ENCODE data around the gene VASH2. TPM values are rescaled to one million over a fixed set of nuclear protein-coding genes. Genes with fewer than 3 reads are reported as not detected.

VASH2 gene
- total RNA-seq, 1 donor from 2014 or later = 0.07 TPM

DNA sequence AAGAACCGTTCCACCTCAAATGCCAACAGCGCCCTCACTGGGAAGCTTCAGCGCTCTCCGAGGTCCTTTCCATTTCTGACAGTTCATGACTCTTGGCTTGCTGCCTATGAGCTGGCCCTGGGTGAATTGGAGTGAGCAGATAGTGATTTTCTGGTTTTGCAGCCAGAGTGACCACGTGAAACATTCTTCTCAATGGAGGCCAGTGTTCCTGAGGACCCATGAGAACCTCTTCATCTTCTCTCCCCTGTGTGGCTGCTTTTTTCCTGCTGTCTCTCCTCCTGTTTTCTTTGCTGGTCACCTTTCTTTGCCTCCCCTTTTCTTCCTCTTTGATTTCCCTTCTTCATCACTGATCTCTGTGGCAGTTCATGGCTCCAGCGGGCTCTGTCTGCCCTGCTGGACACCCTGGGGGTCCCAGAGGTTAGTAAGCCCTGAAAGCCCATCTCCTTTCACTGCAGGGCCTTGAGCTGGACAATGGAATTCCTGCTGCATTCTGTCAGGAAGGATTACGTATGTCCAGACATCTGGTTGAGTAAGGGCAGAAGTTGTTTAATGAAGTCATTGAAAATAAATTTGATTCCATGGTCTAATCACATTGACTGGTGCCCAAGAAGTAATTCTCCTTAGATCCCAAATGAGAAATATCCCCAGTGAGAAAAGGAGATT lies 29.9 kb downstream of the VASH2 start:
- no peaks in the 10 kb centered on the region for H3K27me3 Mint-ChIP-seq
- intact Hi-C loops (cut with micrococcal nuclease) = no loop called here
- no peaks in the 10 kb centered on the region for H3K9me3 Mint-ChIP-seq
- H3K4me1 Mint-ChIP-seq = peaks cover 1% of the 10 kb centered on the region
- ChIA-PET CTCF (no interaction called here), POLR2A (no interaction called here)
- no peaks in the 10 kb centered on the region for H3K36me3 Mint-ChIP-seq (ENCODE audit: low read depth)
- TF ChIP-seq, protein P1, sequence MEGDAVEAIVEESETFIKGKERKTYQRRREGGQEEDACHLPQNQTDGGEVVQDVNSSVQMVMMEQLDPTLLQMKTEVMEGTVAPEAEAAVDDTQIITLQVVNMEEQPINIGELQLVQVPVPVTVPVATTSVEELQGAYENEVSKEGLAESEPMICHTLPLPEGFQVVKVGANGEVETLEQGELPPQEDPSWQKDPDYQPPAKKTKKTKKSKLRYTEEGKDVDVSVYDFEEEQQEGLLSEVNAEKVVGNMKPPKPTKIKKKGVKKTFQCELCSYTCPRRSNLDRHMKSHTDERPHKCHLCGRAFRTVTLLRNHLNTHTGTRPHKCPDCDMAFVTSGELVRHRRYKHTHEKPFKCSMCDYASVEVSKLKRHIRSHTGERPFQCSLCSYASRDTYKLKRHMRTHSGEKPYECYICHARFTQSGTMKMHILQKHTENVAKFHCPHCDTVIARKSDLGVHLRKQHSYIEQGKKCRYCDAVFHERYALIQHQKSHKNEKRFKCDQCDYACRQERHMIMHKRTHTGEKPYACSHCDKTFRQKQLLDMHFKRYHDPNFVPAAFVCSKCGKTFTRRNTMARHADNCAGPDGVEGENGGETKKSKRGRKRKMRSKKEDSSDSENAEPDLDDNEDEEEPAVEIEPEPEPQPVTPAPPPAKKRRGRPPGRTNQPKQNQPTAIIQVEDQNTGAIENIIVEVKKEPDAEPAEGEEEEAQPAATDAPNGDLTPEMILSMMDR (IDR thresholded peaks at IDR 0.05) = no peak
- DNase-seq (no peak), ATAC-seq (ENCODE audit: low read depth) (no peak)
- no peak overlapping the region for H3K27ac Mint-ChIP-seq
- H3K4me3 Mint-ChIP-seq = no peak overlapping the region

DNA sequence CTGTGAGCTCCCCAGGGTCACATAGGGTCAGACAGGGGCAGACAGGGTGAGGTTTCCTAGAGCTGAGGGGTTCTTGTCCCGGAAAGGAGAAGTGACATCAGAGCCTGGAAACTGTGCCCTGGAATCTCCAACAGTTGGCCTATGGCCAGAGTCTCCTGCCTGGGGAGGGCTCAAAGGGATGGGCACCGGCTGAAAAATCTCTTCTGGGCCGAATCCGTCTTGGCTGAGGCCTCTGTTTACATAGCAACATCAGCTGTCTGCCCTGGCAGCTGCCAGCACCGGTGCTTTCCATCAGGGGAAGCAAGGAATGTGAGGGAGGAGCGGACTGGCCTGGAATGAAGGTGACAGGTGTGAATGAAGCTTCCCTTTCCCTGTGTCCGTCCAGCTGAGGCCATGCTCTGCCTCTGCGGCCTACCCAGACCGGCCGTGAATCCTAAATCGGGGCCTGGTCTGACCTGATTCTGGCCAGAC lies 30.7 kb downstream of the VASH2 start:
- ATAC-seq (ENCODE audit: low read depth) (no peak), DNase-seq (no peak)
- TF ChIP-seq, protein P1 (IDR thresholded peaks at IDR 0.05) = no peak
- POLR2A ChIA-PET = no interaction called here
- H3K4me3 Mint-ChIP-seq = no peak overlapping the region
- H3K27ac Mint-ChIP-seq = no peak overlapping the region
- intact Hi-C loops (cut with micrococcal nuclease) = no loop called here
- CTCF ChIA-PET = no interaction called here
- H3K36me3 Mint-ChIP-seq (ENCODE audit: low read depth) = no peaks in the 10 kb centered on the region
- no peaks in the 10 kb centered on the region for H3K9me3 Mint-ChIP-seq
- H3K27me3 Mint-ChIP-seq = no peaks in the 10 kb centered on the region
- peaks cover 1% of the 10 kb centered on the region for H3K4me1 Mint-ChIP-seq

DNA sequence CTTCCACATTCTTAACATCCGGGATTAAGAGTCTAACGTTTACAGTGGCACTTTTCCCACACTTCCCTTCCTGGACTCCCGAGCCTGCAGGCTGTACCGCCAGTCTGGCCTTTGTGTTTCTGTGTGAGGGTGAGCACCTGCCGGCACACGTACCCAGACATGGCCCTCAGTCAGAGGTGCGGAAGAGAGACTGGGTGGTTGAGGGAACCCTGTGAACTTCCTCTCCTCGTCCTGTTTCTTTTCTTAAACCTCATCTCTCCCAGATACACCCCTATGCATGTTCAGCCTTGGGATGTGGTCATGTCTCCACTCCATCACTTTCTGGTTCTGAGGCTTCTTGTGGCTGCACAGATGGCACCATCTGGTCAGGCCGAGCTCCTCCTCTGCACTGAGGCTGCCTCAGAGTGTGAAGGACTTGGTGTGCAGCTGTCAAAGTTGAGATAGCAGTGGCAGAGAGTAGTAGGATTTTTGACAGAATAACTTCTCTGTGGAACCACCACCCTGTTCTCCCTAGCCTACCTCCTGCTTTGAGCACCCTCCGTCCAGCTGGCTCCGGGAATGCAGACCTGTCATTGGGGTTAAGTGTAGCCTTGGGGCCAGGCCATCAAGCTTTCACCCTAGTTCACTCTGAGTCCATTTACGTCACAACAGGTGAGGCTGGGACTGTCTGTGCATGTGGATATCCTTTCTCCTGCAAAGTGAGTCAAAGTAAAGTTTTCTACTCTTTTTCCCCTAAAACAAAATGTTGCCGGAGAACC lies 31.4 kb downstream of the VASH2 start:
- Mint-ChIP-seq H3K4me3 (no peak overlapping the region), H3K36me3 (ENCODE audit: low read depth) (no peaks in the 10 kb centered on the region), H3K4me1 (peaks cover 1% of the 10 kb centered on the region), H3K27me3 (no peaks in the 10 kb centered on the region), H3K27ac (no peak overlapping the region), H3K9me3 (no peaks in the 10 kb centered on the region)
- ChIA-PET CTCF (interaction anchor here (0.6 kb wide), 1 partner anchor 9 kb away, joined by 3 read pairs; no protein-coding TSS in a partner anchor), POLR2A (no interaction called here)
- no peak for ATAC-seq (ENCODE audit: low read depth)
- TF ChIP-seq, protein P1 (IDR thresholded peaks at IDR 0.05) = no peak
- DNase-seq = no peak
- intact Hi-C loops (cut with micrococcal nuclease) = no loop called here

DNA sequence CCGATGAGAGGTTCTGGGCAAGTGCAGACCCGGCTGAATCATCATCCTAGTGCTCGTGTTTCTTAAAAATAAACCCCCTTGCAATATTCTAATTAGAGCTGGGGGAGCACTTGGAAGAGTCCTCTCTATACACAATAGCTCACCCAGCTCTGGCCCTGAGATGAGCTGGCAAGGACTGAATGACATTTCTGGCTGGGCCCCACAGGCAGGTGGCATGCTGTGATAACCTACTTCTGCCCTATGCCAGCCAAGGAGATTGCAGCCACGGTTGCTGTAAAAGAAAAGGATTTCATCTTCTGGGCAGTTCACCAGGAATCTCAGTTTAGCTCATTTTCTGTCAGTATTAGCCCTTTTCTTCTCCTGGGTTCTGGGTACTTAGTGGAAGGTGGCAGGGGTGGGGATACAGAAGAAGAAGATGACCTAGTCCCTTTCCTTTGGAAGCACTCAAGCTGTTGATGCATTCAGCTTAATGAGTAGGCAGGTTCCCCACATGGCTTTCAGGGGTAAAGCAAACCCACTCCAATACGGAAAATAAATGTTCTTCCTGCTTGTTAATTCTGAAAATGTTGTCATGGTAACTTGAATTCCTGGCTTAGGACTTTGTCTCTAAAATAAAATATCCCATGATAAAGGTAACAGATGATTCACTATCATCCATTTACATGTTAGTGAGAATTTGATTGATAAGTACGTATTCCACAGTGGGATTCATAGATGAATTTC lies 32.2 kb downstream of the VASH2 start:
- ChIA-PET POLR2A (no interaction called here), CTCF (interaction anchor here (0.6 kb wide), 1 partner anchor 10 kb away, joined by 3 read pairs; no protein-coding TSS in a partner anchor)
- Mint-ChIP-seq H3K27me3 (no peaks in the 10 kb centered on the region), H3K9me3 (no peaks in the 10 kb centered on the region), H3K4me1 (peaks cover 1% of the 10 kb centered on the region), H3K4me3 (no peak overlapping the region), H3K36me3 (ENCODE audit: low read depth) (no peaks in the 10 kb centered on the region), H3K27ac (no peak overlapping the region)
- TF ChIP-seq, protein P1 (IDR thresholded peaks at IDR 0.05) = no peak
- DNase-seq (no peak), ATAC-seq (ENCODE audit: low read depth) (no peak)
- intact Hi-C loops (cut with micrococcal nuclease) = no loop called here

DNA sequence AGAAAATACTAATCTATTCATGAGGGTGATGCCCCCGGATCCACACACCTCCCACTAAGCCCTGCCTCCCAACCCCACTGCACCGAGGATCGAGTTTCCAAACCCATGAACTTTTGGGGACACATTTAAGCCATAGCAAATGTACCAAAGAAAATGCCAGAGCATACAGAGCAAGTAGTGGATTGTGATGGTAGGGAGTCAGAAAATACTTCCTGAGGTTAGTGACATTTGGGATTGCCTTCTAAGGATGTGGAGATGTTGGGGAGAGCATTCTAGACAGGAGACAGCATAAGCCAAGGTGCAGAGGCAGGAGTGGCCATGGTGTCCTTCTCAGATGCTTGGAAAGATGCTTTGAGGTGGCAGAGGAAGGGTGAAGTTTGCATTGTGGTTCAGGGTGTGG lies 33.1 kb downstream of the VASH2 start:
- H3K27me3 Mint-ChIP-seq = no peaks in the 10 kb centered on the region
- H3K9me3 Mint-ChIP-seq = no peaks in the 10 kb centered on the region
- no peak overlapping the region for H3K4me3 Mint-ChIP-seq
- ChIA-PET POLR2A (no interaction called here), CTCF (no interaction called here)
- no peak overlapping the region for H3K27ac Mint-ChIP-seq
- DNase-seq = no peak
- ATAC-seq (ENCODE audit: low read depth) = no peak
- peaks cover 1% of the 10 kb centered on the region for H3K4me1 Mint-ChIP-seq
- TF ChIP-seq, protein P1 (IDR thresholded peaks at IDR 0.05) = no peak
- H3K36me3 Mint-ChIP-seq (ENCODE audit: low read depth) = no peaks in the 10 kb centered on the region
- intact Hi-C loops (cut with micrococcal nuclease) = no loop called here
